Measurements from ENCODE around the gene ZNF639.

The ZNF639 gene

GRCh38 chr3:179318876-179319275 is 4.0 kb upstream of the ZNF639 start:
- DNase-seq: no peak

DNA sequence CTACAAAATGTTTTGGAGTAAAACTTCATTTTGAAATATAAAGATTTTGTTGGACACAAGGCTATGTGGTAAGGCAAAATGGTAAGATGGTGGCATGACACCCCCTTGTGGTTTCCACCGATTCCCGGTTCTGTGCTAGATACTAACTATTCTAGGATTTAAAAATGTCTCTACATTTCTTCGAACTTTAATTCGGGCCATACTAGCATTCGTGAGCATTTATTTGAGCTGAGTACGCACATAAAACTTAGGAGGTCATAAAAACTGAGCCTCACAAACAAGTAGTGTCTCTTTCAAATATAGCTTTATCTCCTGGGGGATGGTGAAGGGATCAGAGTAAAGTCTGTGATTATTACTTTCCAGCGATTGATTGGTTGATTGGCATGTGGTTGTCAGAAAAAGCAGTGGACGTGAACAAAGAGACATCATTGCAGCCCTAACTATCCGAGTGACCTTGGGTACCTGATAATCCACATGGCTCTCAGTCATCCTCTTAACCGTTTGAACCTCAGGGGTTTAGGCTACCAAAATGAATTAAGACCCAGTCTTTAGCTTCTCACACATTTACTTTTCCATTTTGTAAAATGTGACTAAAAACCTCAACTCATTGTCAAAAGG is 1.1 kb upstream of the ZNF639 start:
- DNase-seq: no peak

DNA sequence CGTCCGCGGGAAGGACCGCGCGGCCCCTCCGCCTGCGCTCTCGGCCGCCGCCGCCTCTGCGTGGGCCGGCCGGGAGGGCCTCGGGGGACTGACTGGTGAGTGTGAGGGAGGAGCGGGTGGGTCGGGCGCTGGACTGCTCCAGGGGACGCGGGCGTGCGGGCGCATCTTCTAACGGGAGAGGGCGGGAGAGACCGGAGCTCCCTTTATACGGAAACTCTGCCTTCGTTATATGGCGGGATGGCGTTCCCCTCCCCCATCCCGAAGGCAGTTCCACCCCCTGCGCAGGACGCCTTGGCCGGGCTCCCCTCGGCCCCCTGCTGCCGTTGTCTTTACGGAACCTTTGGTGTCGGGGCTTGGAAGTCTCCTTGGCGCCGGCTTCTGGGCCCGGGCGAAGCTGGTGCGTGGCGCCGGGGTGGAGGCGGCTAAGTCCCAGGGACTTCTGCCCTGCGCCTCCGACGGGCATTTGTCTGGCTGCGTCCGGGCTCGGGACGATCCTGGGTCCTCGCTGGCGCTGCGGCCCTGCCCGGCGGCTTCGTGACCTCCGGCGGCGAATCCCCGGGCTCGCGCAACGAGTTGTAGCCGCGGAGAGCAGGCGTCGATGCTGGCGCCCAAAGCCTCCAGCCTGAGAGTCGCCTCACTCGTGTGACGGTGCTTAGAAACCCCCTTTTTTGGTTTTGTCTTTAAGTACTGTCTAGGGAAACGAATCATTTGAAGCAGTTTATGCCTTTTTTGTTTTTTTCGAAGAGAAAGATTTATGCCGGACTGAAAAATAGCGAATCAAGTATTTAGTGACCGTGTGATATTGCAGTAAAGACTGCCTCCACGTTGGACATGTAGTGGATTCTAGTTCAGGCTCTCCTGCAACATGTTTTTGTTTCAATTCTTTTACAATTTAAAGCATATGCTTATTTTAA is 623 bp downstream of the ZNF639 start:
- DNase-seq: no peak

DNA sequence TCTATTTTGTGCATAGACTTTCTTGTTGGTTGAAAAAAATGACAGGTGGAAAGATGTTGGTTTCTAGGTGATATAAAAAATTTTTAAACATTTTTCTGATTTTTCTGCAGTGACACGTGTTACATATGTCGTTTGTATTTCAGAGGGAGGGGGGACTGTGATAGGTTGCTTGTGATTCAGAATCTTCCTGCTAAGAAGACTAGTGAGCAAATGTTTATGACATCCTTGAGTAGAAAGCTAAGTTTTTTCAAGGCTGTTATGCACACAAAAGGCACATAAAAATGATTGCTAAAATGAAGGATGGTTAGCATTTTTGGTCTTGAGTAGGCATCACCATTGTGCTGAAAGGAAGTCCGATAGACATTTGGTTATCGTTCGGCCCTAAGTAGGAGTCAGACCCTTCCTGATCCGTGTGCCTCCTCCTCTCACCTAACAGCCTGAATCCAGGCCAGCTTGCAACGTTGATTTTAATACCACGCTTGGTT is 1.5 kb downstream of the ZNF639 start:
- DNase-seq: peak; percentile 15

DNA sequence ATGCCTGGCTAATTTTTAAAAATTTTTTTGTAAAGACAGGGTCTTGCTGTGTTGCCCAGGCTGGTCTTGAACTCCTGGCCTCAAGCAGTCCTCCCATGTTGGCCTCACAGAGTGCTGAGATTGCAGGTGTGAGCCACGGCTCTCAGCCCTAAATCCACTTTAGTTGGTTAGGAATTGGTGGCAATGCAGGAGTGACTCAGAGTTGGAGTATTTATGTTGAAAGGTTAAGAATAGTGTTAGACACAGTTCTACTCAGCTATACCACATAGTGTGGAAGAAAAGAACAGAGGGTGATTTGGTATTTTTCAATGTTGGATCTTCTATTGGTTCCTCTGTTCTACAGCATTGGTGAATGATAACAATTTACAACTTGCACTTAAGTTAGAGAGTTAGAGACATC is 7.6 kb downstream of the ZNF639 start:
- DNase-seq: no peak

- no peak for DNase-seq
Observed at GRCh38 chr3:179332240-179332639, 9.4 kb downstream of the ZNF639 start.

DNA sequence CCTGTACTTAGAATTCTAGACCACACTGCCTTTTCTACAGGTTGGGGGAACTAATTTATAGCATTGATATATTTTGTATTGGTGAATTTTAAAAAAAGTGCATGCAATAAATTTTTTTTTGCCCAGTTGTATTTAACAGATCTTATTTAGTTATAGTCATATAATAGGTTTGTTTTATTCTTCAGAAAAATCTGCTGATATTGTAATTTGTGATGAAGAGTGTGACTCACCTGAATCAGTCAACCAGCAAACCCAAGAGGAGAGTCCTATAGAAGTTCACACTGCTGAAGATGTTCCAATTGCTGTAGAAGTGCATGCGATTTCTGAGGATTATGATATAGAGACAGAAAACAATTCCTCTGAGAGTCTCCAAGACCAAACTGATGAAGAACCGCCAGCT is 10.3 kb downstream of the ZNF639 start:
- no peak for DNase-seq

- no peak for DNase-seq
Observed at GRCh38 chr3:179336345-179336929, 13.6 kb downstream of the ZNF639 start.

DNA sequence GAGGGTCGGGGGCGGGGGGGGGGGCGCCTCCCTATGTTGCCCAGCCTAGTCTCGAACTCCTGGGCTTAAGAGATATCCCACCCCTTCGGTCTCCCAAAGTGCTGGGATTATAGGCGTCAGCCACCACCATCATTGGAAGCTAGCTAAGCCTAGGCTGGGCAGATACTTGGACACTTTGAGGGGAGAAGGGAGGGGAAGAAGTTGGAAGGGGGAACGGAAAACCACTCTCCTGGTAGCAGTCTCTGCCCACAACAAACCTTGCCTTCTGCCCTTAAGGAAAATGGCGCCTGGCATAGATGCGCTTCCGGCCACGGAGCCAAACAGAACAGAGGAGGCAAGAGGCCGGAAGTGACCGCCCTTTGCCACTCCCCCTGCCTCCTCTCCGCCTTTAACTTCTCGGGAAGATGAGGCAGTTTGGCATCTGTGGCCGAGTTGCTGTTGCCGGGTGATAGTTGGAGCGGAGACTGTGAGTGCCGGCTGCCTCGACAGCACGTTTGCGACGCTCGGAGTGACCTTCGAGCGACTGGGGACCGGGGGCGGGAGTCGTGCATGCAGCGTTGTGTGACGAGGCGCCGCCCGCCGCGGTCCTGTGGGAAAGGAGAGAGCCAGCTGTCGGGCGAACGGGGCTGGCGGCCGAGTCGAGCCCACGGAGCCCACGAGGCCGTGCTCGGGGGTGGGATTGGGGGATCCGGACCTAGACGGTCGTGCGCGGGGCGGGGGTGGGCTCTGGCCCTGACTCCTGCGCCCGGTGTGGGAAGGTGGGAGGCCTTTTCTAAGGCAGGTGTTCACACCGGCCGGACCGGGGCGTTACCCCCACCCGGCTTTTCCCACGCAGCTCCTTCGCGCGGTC is 24.7 kb downstream of the ZNF639 start, which contains the start of gene MFN1:
Gene MFN1, plus strand, starts transcription at position 365 of the 850 bp plus-strand sequence. CDS start 1,143 bp downstream, outside the sequence.
- DNase-seq: peak; percentile 95

DNA sequence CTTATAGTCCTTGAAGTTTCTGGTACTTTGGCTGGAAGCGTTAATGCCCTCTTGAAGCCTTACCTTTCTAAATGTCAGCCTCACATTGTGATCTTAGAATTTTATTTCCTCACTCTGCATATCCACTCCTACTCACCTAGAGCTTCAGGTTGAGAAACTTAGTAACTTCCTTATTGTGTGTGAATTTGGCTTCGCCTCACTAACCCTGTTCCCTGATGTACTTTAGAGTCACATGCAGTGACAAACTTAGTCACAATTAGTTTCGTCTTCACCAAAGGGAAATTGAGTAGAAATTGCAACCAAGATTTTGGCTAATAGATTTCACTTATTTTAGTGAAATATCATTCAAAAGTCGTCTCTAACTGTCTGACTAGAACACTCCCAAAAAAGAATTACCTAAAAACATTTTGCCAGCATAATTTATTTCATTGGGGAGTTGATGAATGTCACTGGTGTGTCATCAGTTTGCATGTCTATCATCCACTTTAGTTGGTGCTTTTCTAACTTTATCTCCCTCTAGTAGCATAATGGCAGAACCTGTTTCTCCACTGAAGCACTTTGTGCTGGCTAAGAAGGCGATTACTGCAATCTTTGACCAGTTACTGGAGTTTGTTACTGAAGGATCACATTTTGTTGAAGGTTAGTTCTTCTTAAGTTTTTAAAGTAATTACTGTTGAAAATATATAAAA is 25.6 kb downstream of the ZNF639 start:
- no peak for DNase-seq

DNA sequence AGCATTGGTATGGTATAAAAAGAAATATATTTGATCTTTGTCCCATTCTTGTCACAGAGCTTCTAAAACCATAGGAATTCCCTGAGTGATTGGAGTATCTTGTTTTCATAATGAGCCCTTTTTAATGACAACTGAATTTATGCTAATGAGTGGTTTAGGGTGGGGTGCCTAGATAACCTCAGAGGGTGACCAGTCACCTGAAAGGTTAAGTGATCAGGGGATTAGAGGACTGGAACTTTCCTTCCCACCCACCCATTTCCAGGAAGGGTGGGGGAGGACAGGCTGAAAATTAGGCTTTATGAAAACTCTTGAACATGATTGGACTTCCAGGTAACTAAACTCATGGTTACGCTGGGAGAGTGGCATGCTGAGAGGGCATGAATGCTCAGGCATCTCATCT is 33.2 kb downstream of the ZNF639 start:
- DNase-seq: no peak

DNA sequence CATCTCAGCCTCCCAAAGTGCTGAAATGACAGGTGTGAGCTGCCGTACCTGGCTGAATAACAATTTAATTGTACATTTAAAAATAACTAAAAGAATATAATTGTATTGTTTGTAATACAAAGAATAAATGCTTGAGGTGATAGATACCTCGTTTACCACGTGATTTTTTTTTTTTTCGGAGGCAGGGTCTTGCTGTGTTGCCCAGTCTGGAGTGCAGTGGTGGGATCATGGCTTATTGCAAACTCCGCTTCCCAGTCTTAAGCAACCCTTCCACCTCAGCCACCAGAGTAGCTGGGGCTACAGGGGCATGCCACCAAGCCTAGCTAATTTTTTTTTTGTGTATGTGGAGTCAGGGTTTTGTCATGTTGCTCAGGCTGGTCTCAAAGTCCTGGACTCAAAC is 40.5 kb downstream of the ZNF639 start:
- DNase-seq: no peak

- no peak for DNase-seq
Observed at GRCh38 chr3:179369621-179370020, 46.8 kb downstream of the ZNF639 start.

DNA sequence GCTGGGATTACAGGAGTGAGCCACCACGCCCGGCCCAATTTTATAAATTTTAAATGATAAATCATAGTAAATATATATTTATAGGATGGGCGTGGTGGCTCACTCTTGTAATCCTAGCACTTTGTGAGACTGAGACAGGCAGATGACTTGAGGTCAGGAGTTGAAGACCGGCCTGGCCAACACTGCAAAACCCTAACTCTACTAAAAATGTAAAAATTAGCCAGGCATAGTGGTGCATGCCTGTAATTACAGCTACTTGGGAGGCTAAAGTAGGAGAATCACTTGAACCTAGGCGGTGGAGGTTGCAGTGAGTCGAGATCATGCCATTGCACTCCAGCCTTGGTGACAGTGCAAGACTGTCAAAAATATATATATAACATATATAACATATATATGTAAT is 51.1 kb downstream of the ZNF639 start:
- DNase-seq: no peak

DNA sequence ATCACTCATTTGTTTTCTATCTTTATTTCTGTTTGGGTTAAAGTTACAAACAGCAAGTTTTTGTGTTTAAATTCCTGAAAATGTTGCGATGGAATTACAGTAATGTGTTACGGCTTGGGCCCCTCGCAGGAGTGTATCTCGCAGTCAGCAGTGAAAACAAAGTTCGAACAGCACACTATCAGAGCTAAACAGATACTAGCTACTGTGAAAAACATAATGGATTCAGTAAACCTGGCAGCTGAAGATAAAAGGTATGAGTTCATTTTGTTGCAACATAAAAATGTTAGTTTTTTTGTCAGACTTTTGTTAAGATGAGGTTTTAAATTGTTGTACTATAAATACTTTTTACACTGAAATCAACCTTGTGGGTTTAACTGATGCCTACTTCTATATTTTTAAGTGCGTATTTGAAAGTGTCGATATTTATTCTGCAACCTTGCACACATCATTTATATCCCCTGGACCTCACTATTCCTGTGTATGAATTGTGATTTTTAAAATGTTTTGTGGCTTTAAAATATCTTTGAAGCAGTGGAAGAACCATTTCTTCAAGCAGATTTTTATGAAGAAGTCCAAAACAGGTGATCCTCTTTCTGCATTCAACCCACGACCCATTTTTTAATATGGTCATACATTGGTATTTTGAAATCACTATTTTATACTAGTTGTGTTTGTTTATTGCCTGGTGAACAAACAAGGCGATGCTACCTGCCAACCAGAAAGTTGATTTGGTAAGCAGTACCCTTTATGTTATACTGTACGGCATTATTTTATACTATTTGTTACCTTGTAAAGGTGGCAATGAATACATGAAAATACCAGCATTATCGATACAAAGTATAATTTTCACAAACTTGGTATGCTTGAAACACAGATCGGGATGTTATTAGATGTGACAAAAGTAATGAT is 52.5 kb downstream of the ZNF639 start:
- no peak for DNase-seq

GRCh38 chr3:179376474-179376873 is 53.6 kb downstream of the ZNF639 start:
- no peak for DNase-seq
